Measurements from ENCODE around the gene SOX6.

DNA sequence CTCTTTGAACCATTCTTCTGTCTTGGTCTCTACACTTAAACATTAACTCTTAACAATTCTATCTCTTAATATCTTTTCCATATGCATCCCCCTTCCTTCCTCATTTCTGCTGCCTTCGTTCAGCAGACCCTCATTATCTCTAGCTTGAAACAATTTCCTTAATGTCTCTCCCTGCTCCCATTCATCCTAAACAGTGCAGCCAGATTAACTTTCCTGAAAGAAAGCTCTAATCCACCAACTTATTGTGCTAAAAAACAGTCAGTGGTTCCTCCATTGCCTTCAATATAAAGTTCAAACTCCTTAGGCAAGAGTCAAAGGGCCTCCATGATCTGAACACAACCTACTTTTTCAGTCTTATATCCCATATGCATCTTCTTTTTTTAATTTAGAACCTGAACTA, 42.5 kb downstream of the SOX6 start:
- TF ChIP-seq, protein P1, sequence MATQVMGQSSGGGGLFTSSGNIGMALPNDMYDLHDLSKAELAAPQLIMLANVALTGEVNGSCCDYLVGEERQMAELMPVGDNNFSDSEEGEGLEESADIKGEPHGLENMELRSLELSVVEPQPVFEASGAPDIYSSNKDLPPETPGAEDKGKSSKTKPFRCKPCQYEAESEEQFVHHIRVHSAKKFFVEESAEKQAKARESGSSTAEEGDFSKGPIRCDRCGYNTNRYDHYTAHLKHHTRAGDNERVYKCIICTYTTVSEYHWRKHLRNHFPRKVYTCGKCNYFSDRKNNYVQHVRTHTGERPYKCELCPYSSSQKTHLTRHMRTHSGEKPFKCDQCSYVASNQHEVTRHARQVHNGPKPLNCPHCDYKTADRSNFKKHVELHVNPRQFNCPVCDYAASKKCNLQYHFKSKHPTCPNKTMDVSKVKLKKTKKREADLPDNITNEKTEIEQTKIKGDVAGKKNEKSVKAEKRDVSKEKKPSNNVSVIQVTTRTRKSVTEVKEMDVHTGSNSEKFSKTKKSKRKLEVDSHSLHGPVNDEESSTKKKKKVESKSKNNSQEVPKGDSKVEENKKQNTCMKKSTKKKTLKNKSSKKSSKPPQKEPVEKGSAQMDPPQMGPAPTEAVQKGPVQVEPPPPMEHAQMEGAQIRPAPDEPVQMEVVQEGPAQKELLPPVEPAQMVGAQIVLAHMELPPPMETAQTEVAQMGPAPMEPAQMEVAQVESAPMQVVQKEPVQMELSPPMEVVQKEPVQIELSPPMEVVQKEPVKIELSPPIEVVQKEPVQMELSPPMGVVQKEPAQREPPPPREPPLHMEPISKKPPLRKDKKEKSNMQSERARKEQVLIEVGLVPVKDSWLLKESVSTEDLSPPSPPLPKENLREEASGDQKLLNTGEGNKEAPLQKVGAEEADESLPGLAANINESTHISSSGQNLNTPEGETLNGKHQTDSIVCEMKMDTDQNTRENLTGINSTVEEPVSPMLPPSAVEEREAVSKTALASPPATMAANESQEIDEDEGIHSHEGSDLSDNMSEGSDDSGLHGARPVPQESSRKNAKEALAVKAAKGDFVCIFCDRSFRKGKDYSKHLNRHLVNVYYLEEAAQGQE (IDR thresholded peaks at IDR 0.05; ENCODE audit: insufficient read depth in 1 of 2, low read depth in 2 of 2, low read length in 1 of 2): no peak
- TF ChIP-seq CTCF (IDR thresholded peaks at IDR 0.05): no peak
- TF ChIP-seq POLR2AphosphoS5 (IDR thresholded peaks at IDR 0.05; ENCODE audit: low read depth, low read length): no peak
- no peak for TF ChIP-seq SIN3A (IDR thresholded peaks at IDR 0.05; ENCODE audit: borderline replicate concordance, insufficient read depth, low read depth, low read length)
